Femur (tissue), 1 donor: Measurements from ENCODE around the gene PKN1.

ENCODE experiments used
- DNase-seq: peaks from one replicate; pipeline ENCODE4 v3.0.0-alpha.2; 2017

Gene PKN1

GRCh38 chr19:14516746-14517438 is 83.8 kb downstream of the PKN1 start:
- no peak for DNase-seq

GRCh38 chr19:14517446-14517839 is 84.3 kb downstream of the PKN1 start:
- DNase-seq, result no peak

- DNase-seq, result peak; percentile 89
Observed at GRCh38 chr19:14517840-14518505, 84.9 kb downstream of the PKN1 start, which contains the start of gene DNAJB1. TSS of gene DNAJB1 (minus strand) at chr19:14518397. CDS start at chr19:14518349, 48 bp downstream.

GRCh38 chr19:14519245-14519859 is 86.2 kb downstream of the PKN1 start:
- no peak for DNase-seq

GRCh38 chr19:14519860-14520407 is 86.8 kb downstream of the PKN1 start:
- no peak for DNase-seq

- DNase-seq, result no peak
Observed at GRCh38 chr19:14520543-14520942, 87.4 kb downstream of the PKN1 start.
